ENCODE data around the gene SFMBT1.

DNA sequence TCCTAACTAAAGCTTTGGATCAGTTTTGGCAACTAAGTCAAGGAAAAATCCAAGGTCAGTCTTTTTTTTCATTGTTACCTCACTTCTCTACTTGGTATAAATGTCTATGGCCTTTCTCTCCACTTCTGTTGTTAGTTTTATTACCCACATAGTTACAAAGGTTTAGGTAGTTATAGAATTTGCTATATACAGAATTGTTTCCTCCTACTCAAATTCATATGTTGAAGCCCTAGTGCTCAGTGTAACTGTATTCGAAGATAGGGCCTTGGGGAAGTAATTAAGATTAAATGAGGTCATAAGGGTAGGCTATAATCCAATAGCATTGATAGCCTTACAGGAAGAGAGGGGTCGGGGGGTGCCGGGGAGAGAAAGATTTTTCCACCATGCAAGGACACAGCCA is 128.8 kb downstream of the SFMBT1 start:
- TF ChIP-seq, protein P1, sequence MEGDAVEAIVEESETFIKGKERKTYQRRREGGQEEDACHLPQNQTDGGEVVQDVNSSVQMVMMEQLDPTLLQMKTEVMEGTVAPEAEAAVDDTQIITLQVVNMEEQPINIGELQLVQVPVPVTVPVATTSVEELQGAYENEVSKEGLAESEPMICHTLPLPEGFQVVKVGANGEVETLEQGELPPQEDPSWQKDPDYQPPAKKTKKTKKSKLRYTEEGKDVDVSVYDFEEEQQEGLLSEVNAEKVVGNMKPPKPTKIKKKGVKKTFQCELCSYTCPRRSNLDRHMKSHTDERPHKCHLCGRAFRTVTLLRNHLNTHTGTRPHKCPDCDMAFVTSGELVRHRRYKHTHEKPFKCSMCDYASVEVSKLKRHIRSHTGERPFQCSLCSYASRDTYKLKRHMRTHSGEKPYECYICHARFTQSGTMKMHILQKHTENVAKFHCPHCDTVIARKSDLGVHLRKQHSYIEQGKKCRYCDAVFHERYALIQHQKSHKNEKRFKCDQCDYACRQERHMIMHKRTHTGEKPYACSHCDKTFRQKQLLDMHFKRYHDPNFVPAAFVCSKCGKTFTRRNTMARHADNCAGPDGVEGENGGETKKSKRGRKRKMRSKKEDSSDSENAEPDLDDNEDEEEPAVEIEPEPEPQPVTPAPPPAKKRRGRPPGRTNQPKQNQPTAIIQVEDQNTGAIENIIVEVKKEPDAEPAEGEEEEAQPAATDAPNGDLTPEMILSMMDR (IDR thresholded peaks at IDR 0.05; ENCODE audit: low read depth, low read length, missing input control), result no peak
- TF ChIP-seq, protein P2, sequence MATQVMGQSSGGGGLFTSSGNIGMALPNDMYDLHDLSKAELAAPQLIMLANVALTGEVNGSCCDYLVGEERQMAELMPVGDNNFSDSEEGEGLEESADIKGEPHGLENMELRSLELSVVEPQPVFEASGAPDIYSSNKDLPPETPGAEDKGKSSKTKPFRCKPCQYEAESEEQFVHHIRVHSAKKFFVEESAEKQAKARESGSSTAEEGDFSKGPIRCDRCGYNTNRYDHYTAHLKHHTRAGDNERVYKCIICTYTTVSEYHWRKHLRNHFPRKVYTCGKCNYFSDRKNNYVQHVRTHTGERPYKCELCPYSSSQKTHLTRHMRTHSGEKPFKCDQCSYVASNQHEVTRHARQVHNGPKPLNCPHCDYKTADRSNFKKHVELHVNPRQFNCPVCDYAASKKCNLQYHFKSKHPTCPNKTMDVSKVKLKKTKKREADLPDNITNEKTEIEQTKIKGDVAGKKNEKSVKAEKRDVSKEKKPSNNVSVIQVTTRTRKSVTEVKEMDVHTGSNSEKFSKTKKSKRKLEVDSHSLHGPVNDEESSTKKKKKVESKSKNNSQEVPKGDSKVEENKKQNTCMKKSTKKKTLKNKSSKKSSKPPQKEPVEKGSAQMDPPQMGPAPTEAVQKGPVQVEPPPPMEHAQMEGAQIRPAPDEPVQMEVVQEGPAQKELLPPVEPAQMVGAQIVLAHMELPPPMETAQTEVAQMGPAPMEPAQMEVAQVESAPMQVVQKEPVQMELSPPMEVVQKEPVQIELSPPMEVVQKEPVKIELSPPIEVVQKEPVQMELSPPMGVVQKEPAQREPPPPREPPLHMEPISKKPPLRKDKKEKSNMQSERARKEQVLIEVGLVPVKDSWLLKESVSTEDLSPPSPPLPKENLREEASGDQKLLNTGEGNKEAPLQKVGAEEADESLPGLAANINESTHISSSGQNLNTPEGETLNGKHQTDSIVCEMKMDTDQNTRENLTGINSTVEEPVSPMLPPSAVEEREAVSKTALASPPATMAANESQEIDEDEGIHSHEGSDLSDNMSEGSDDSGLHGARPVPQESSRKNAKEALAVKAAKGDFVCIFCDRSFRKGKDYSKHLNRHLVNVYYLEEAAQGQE (IDR thresholded peaks at IDR 0.05), result no peak
- TF ChIP-seq RAD21 (IDR thresholded peaks at IDR 0.05), result no peak
- no peak for TF ChIP-seq GABPA (IDR thresholded peaks at IDR 0.05 in 1 of 2, conservative IDR thresholded peaks at IDR 0.05 in 1 of 2)
- TF ChIP-seq, protein P3, sequence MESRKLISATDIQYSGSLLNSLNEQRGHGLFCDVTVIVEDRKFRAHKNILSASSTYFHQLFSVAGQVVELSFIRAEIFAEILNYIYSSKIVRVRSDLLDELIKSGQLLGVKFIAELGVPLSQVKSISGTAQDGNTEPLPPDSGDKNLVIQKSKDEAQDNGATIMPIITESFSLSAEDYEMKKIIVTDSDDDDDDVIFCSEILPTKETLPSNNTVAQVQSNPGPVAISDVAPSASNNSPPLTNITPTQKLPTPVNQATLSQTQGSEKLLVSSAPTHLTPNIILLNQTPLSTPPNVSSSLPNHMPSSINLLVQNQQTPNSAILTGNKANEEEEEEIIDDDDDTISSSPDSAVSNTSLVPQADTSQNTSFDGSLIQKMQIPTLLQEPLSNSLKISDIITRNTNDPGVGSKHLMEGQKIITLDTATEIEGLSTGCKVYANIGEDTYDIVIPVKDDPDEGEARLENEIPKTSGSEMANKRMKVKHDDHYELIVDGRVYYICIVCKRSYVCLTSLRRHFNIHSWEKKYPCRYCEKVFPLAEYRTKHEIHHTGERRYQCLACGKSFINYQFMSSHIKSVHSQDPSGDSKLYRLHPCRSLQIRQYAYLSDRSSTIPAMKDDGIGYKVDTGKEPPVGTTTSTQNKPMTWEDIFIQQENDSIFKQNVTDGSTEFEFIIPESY (IDR thresholded peaks at IDR 0.05), result no peak

Data from liver (tissue), 3 donors.